Effector memory CD8-positive, alpha-beta T cell (primary cell): ENCODE data around the gene ADAMTS12.

ENCODE experiments used
- ATAC-seq: fragments of 150-1000 bp; cut with Tn5 transposase; replicated peaks from 2 replicates; pipeline ENCODE4 v1.10.0; 2021; ENCODE audit warnings: mild to moderate bottlenecking, moderate library complexity
- DNase-seq, 3 experiments: peaks; one replicate each; pipeline ENCODE4 v3.0.0; 2021
- H3K27ac Mint-ChIP-seq, 2 donors: one replicate each; pipeline ENCODE4 v1.8.0; 2022; ENCODE audit warnings: mild to moderate bottlenecking in 2 of 2, mixed read lengths in 2 of 2, moderate library complexity in 2 of 2
- H3K27me3 Mint-ChIP-seq, 2 donors: one replicate each; pipeline ENCODE4 v1.8.0; 2022; ENCODE audit warnings: mixed read lengths in 2 of 2
- H3K36me3 Mint-ChIP-seq: one replicate; pipeline ENCODE4 v1.8.0; 2022; ENCODE audit warnings: mild to moderate bottlenecking, moderate library complexity, mixed read lengths; ENCODE audit not compliant: insufficient read depth
- H3K4me1 Mint-ChIP-seq, 2 donors: one replicate each; pipeline ENCODE4 v1.8.0; 2022; ENCODE audit warnings: low read depth in 2 of 2, mixed read lengths in 2 of 2
- H3K4me3 Mint-ChIP-seq, 2 donors: one replicate each; pipeline ENCODE4 v1.8.0; 2022; ENCODE audit warnings: mild to moderate bottlenecking in 2 of 2, mixed read lengths in 2 of 2, moderate library complexity in 2 of 2
- H3K9me3 Mint-ChIP-seq, 2 donors: one replicate each; pipeline ENCODE4 v1.8.0; 2022; ENCODE audit warnings: mixed read lengths in 2 of 2

ADAMTS12 gene

GRCh38 chr5:33852319-33852718 lies 39.5 kb downstream of the ADAMTS12 start:
- no peak overlapping the region for H3K27ac Mint-ChIP-seq
- DNase-seq (no peak), ATAC-seq (no peak)
- peaks cover 4% of the 10 kb centered on the region for H3K36me3 Mint-ChIP-seq
- H3K27me3 Mint-ChIP-seq: peaks cover 0 to 26% of the 10 kb centered on the region in 2 donors
- H3K9me3 Mint-ChIP-seq: no peaks in the 10 kb centered on the region
- no peak overlapping the region for H3K4me3 Mint-ChIP-seq
- peaks cover 8% of the 10 kb centered on the region in 2 donors for H3K4me1 Mint-ChIP-seq

- ATAC-seq: peak; percentile 92
- Mint-ChIP-seq H3K36me3 (peaks cover 4% of the 10 kb centered on the region), H3K4me1 (peaks cover 8% of the 10 kb centered on the region in 2 donors), H3K27me3 (peaks cover 0 to 19% of the 10 kb centered on the region in 2 donors), H3K27ac (peak overlapping the region; percentile 33 to 70), H3K9me3 (no peaks in the 10 kb centered on the region), H3K4me3 (peak overlapping the region in 1 of 2 donors; percentile 29)
- DNase-seq: peak in 2 of 3 experiments; percentile 2 to 3
These were observed 41.6 kb downstream of the ADAMTS12 start for GRCh38 chr5:33850100-33850594.

GRCh38 chr5:33848554-33848953 lies 43.2 kb downstream of the ADAMTS12 start:
- H3K36me3 Mint-ChIP-seq: peaks cover 4% of the 10 kb centered on the region

GRCh38 chr5:33846851-33847250 lies 44.9 kb downstream of the ADAMTS12 start:
- Mint-ChIP-seq H3K27me3 (peaks cover 0 to 5% of the 10 kb centered on the region in 2 donors), H3K27ac (no peak overlapping the region), H3K4me1 (peaks cover 8% of the 10 kb centered on the region in 2 donors), H3K9me3 (peaks cover 0 to 5% of the 10 kb centered on the region in 2 donors), H3K4me3 (no peak overlapping the region), H3K36me3 (peaks cover 4% of the 10 kb centered on the region)
- ATAC-seq (no peak), DNase-seq (no peak)

More at GRCh38 chr5:33848554-33848953, 43.2 kb downstream of the ADAMTS12 start:
- Mint-ChIP-seq H3K4me1 (peaks cover 8% of the 10 kb centered on the region in 2 donors), H3K27ac (no peak overlapping the region), H3K4me3 (no peak overlapping the region), H3K9me3 (peaks cover 0 to 2% of the 10 kb centered on the region in 2 donors), H3K27me3 (peaks cover 0 to 19% of the 10 kb centered on the region in 2 donors)
- ATAC-seq: no peak
- no peak for DNase-seq

GRCh38 chr5:33843579-33843978 lies 48.2 kb downstream of the ADAMTS12 start:
- no peaks in the 10 kb centered on the region for H3K36me3 Mint-ChIP-seq
- DNase-seq: no peak
- H3K9me3 Mint-ChIP-seq: peaks cover 0 to 5% of the 10 kb centered on the region in 2 donors
- H3K27me3 Mint-ChIP-seq: no peaks in the 10 kb centered on the region
- no peak overlapping the region for H3K4me3 Mint-ChIP-seq
- H3K4me1 Mint-ChIP-seq: no peaks in the 10 kb centered on the region
- H3K27ac Mint-ChIP-seq: no peak overlapping the region
- ATAC-seq: no peak

GRCh38 chr5:33842456-33842855 lies 49.3 kb downstream of the ADAMTS12 start:
- Mint-ChIP-seq H3K27ac (no peak overlapping the region), H3K9me3 (peaks cover 0 to 5% of the 10 kb centered on the region in 2 donors), H3K36me3 (no peaks in the 10 kb centered on the region), H3K27me3 (no peaks in the 10 kb centered on the region), H3K4me1 (no peaks in the 10 kb centered on the region), H3K4me3 (no peak overlapping the region)
- ATAC-seq (no peak), DNase-seq (no peak)

- DNase-seq: no peak
- H3K4me3 Mint-ChIP-seq: no peak overlapping the region
- no peak for ATAC-seq
- H3K36me3 Mint-ChIP-seq: no peaks in the 10 kb centered on the region
- H3K9me3 Mint-ChIP-seq: peaks cover 0 to 5% of the 10 kb centered on the region in 2 donors
- H3K27me3 Mint-ChIP-seq: no peaks in the 10 kb centered on the region
- no peak overlapping the region for H3K27ac Mint-ChIP-seq
- no peaks in the 10 kb centered on the region for H3K4me1 Mint-ChIP-seq
These were observed 49.9 kb downstream of the ADAMTS12 start for GRCh38 chr5:33841891-33842290.

- Mint-ChIP-seq H3K27me3 (peaks cover 0 to 5% of the 10 kb centered on the region in 2 donors), H3K4me3 (no peak overlapping the region), H3K4me1 (no peaks in the 10 kb centered on the region), H3K27ac (no peak overlapping the region), H3K36me3 (no peaks in the 10 kb centered on the region), H3K9me3 (peaks cover 0 to 5% of the 10 kb centered on the region in 2 donors)
- no peak for DNase-seq
- no peak for ATAC-seq
These were observed 50.8 kb downstream of the ADAMTS12 start for GRCh38 chr5:33840927-33841547.

- Mint-ChIP-seq H3K9me3 (no peaks in the 10 kb centered on the region), H3K36me3 (no peaks in the 10 kb centered on the region), H3K27ac (no peak overlapping the region), H3K27me3 (peaks cover 0 to 5% of the 10 kb centered on the region in 2 donors), H3K4me1 (no peaks in the 10 kb centered on the region), H3K4me3 (no peak overlapping the region)
- no peak for ATAC-seq
- DNase-seq: no peak
These were observed 54.5 kb downstream of the ADAMTS12 start for GRCh38 chr5:33837301-33837700.

GRCh38 chr5:33834334-33834733 lies 57.5 kb downstream of the ADAMTS12 start:
- DNase-seq: no peak
- H3K4me3 Mint-ChIP-seq: no peak overlapping the region
- no peaks in the 10 kb centered on the region for H3K9me3 Mint-ChIP-seq
- no peak for ATAC-seq
- H3K4me1 Mint-ChIP-seq: no peaks in the 10 kb centered on the region
- H3K27me3 Mint-ChIP-seq: peaks cover 8 to 10% of the 10 kb centered on the region in 2 donors
- no peak overlapping the region for H3K27ac Mint-ChIP-seq
- no peaks in the 10 kb centered on the region for H3K36me3 Mint-ChIP-seq

GRCh38 chr5:33833237-33833575 lies 58.6 kb downstream of the ADAMTS12 start:
- no peak overlapping the region for H3K4me3 Mint-ChIP-seq
- H3K4me1 Mint-ChIP-seq: no peaks in the 10 kb centered on the region
- no peak overlapping the region for H3K27ac Mint-ChIP-seq
- peaks cover 10 to 17% of the 10 kb centered on the region in 2 donors for H3K27me3 Mint-ChIP-seq
- no peaks in the 10 kb centered on the region for H3K9me3 Mint-ChIP-seq
- ATAC-seq: no peak
- DNase-seq: no peak
- no peaks in the 10 kb centered on the region for H3K36me3 Mint-ChIP-seq

- H3K4me3 Mint-ChIP-seq: no peak overlapping the region
- peaks cover 10 to 17% of the 10 kb centered on the region in 2 donors for H3K27me3 Mint-ChIP-seq
- ATAC-seq (no peak), DNase-seq (no peak)
- no peaks in the 10 kb centered on the region for H3K36me3 Mint-ChIP-seq
- H3K9me3 Mint-ChIP-seq: no peaks in the 10 kb centered on the region
- no peak overlapping the region for H3K27ac Mint-ChIP-seq
- no peaks in the 10 kb centered on the region for H3K4me1 Mint-ChIP-seq
These were observed 59.2 kb downstream of the ADAMTS12 start for GRCh38 chr5:33832404-33833236.

GRCh38 chr5:33831041-33831440 lies 60.7 kb downstream of the ADAMTS12 start:
- Mint-ChIP-seq H3K27me3 (peaks cover 6 to 17% of the 10 kb centered on the region in 2 donors), H3K36me3 (no peaks in the 10 kb centered on the region), H3K9me3 (no peaks in the 10 kb centered on the region), H3K4me1 (no peaks in the 10 kb centered on the region), H3K27ac (no peak overlapping the region), H3K4me3 (no peak overlapping the region)
- no peak for ATAC-seq
- no peak for DNase-seq

- Mint-ChIP-seq H3K9me3 (no peaks in the 10 kb centered on the region), H3K27me3 (peaks cover 6 to 17% of the 10 kb centered on the region in 2 donors), H3K4me3 (no peak overlapping the region), H3K27ac (no peak overlapping the region), H3K36me3 (no peaks in the 10 kb centered on the region), H3K4me1 (no peaks in the 10 kb centered on the region)
- ATAC-seq (no peak), DNase-seq (no peak)
These were observed 62.4 kb downstream of the ADAMTS12 start for GRCh38 chr5:33829430-33829829.
